H1 (cell line): ENCODE data around the gene MRPL42. TPM values are rescaled to one million over a fixed set of nuclear protein-coding genes. Genes with fewer than 3 reads are reported as not detected.

Source experiments
- CTCF ChIA-PET: fragments of 300-600 bp; sonication (Branson Sonifier 250); formaldehyde crosslinking; loops from one replicate; lab custom pipeline; 2021; ENCODE audit not compliant: partially characterized antibody; lab: Charles Lee
- POLR2A ChIA-PET: fragments of 300-600 bp; sonication (Branson Sonifier 250); formaldehyde crosslinking; loops from one replicate; lab custom pipeline; 2021; ENCODE audit warnings: inconsistent platforms; ENCODE audit not compliant: partially characterized antibody; lab: Charles Lee
- DNase-seq, 2 experiments: peaks; one replicate each; pipeline versions ENCODE4 v3.0.0 to v3.0.0-alpha.2; 2010 to 2022; ENCODE audit warnings: low spot score in 2 of 2, low read depth in 1 of 2, mixed read lengths in 1 of 2
- FAIRE-seq: peaks from 2 replicates; lab custom pipeline; 2011; peaks lifted over from hg19 to GRCh38; lab: Jason Lieb, UNC
- H2AFZ ChIP-seq: 2 replicates; pipeline ENCODE4 v1.8.1; 2012; ENCODE audit warnings: low read length, inconsistent platforms
- H2AK5ac ChIP-seq: 2 replicates; pipeline ENCODE4 v1.6.1; 2013; ENCODE audit warnings: low read depth, low read length
- H2BK120ac ChIP-seq: replicated peaks from 2 replicates; pipeline ENCODE3; 2013; ENCODE audit warnings: low read depth, low read length, inconsistent platforms
- H2BK12ac ChIP-seq: 2 replicates; pipeline ENCODE4 v1.6.1; 2013; ENCODE audit warnings: low read depth, low read length
- H2BK15ac ChIP-seq: 2 replicates; pipeline ENCODE4 v1.6.1; 2013; ENCODE audit warnings: low read length
- H2BK20ac ChIP-seq: 2 replicates; pipeline ENCODE4 v1.6.1; 2013; ENCODE audit warnings: low read length
- H2BK5ac ChIP-seq: 2 replicates; pipeline ENCODE4 v1.6.1; 2013; ENCODE audit warnings: low read depth, low read length
- H3K14ac ChIP-seq: 2 replicates; pipeline ENCODE4 v1.6.1; 2013; ENCODE audit warnings: inconsistent platforms; ENCODE audit not compliant: insufficient read length
- H3K18ac ChIP-seq: 2 replicates; pipeline ENCODE4 v1.6.1; 2013; ENCODE audit warnings: low read length; ENCODE audit errors: extremely low read depth
- H3K23ac ChIP-seq: 2 replicates; pipeline ENCODE4 v1.6.1; 2013; ENCODE audit warnings: inconsistent platforms; ENCODE audit not compliant: insufficient read length
- H3K23me2 ChIP-seq: 2 replicates; pipeline ENCODE4 v1.6.1; 2013; ENCODE audit warnings: low read depth, low read length
- H3K27ac ChIP-seq: 2 replicates; pipeline ENCODE4 v1.6.1; 2011; ENCODE audit warnings: low read depth, low read length, inconsistent platforms
- H3K27me3 ChIP-seq, 4 experiments: replicated peaks in 1 of 4; 1 replicate in 1 of 4; 2 replicates in 3 of 4; pipeline versions ENCODE4 v1.6.1 to v1.8.1; 2011 to 2013; ENCODE audit warnings: low read length in 3 of 4, mild to moderate bottlenecking in 3 of 4, inconsistent platforms in 2 of 4, mixed read lengths in 2 of 4, moderate library complexity in 1 of 4; ENCODE audit not compliant: control insufficient read depth in 3 of 4, insufficient read depth in 3 of 4; ENCODE audit errors: extremely low read depth in 1 of 4
- H3K36me3 ChIP-seq, 4 experiments: 2 replicates each; pipeline versions ENCODE4 v1.6.1 to v1.8.1; 2011 to 2013; ENCODE audit warnings: mild to moderate bottlenecking in 4 of 4, low read length in 3 of 4, moderate library complexity in 2 of 4, control low read depth in 1 of 4, inconsistent platforms in 1 of 4; ENCODE audit not compliant: insufficient read depth in 4 of 4, control insufficient read depth in 2 of 4
- H3K4ac ChIP-seq: replicated peaks from 2 replicates; pipeline ENCODE3; 2013; ENCODE audit warnings: low read length, low read depth, mixed read lengths, inconsistent platforms; ENCODE audit not compliant: insufficient read length
- H3K4me1 ChIP-seq, 4 experiments: replicated peaks in 1 of 4; 1 replicate in 1 of 4; 2 replicates in 3 of 4; pipeline versions ENCODE4 v1.6.1 to v1.8.1; 2011 to 2013; ENCODE audit warnings: low read length in 3 of 4, inconsistent platforms in 2 of 4, mixed read lengths in 1 of 4; ENCODE audit not compliant: insufficient read depth in 4 of 4, control insufficient read depth in 3 of 4
- H3K4me2 ChIP-seq, 2 experiments: 2 replicates each; pipeline versions ENCODE4 v1.6.1 to v1.8.1; 2011 to 2013; ENCODE audit warnings: low read depth in 2 of 2, low read length in 2 of 2, control low read depth in 1 of 2, inconsistent platforms in 1 of 2, mild to moderate bottlenecking in 1 of 2; ENCODE audit not compliant: insufficient read depth in 1 of 2
- H3K4me3 ChIP-seq, 4 experiments: fragments of 200-600, 300-600 bp in 1 of 4; sonication (generic), shearing (Covaris generic), sonication (Bioruptor Twin) in 1 of 4; 2 replicates each; pipeline versions ENCODE4 v1.5.1 to v1.8.1; 2011 to 2016; ENCODE audit warnings: low read length in 4 of 4, low read depth in 3 of 4, control low read depth in 2 of 4, inconsistent platforms in 2 of 4, mild to moderate bottlenecking in 2 of 4, mixed read lengths in 1 of 4, moderate library complexity in 1 of 4; ENCODE audit not compliant: insufficient read depth in 2 of 4; ENCODE audit errors: extremely low read depth in 1 of 4
- H3K56ac ChIP-seq: replicated peaks from 2 replicates; pipeline ENCODE3; 2013; ENCODE audit warnings: low read depth, mild to moderate bottlenecking, mixed read lengths, low read length, inconsistent platforms; ENCODE audit not compliant: insufficient read length
- H3K79me1 ChIP-seq: 2 replicates; pipeline ENCODE4 v1.6.1; 2013; ENCODE audit warnings: low read depth, low read length, control low read depth
- H3K79me2 ChIP-seq, 2 experiments: 2 replicates each; pipeline versions ENCODE4 v1.6.1 to v1.8.1; 2012 to 2013; ENCODE audit warnings: low read length in 2 of 2, mild to moderate bottlenecking in 2 of 2, inconsistent platforms in 1 of 2; ENCODE audit not compliant: insufficient read depth in 2 of 2, control insufficient read depth in 1 of 2
- H3K9ac ChIP-seq, 4 experiments: replicated peaks in 1 of 4; 1 replicate in 1 of 4; 2 replicates in 3 of 4; pipeline versions ENCODE4 v1.6.1 to v1.8.1; 2011 to 2013; ENCODE audit warnings: low read depth in 3 of 4, low read length in 3 of 4, control low read depth in 2 of 4, mild to moderate bottlenecking in 2 of 4, moderate library complexity in 2 of 4, inconsistent platforms in 1 of 4; ENCODE audit errors: extremely low read depth in 1 of 4
- H3K9me3 ChIP-seq, 2 experiments: 2 replicates each; pipeline versions ENCODE4 v1.6.1 to v1.8.1; 2012 to 2013; ENCODE audit warnings: mild to moderate bottlenecking in 2 of 2, moderate library complexity in 2 of 2, control low read depth in 1 of 2, inconsistent platforms in 1 of 2, low read depth in 1 of 2, low read length in 1 of 2, mixed read lengths in 1 of 2; ENCODE audit not compliant: insufficient read depth in 2 of 2
- H4K20me1 ChIP-seq, 2 experiments: replicated peaks in 1 of 2; 2 replicates each; pipeline versions ENCODE3 to v1.8.1; 2011 to 2013; ENCODE audit warnings: inconsistent platforms in 2 of 2, low read length in 2 of 2, mild to moderate bottlenecking in 1 of 2; ENCODE audit not compliant: insufficient read depth in 2 of 2, control insufficient read depth in 1 of 2
- H4K5ac ChIP-seq: 2 replicates; pipeline ENCODE4 v1.6.1; 2013; ENCODE audit warnings: low read length, low read depth, mixed read lengths, inconsistent platforms; ENCODE audit not compliant: insufficient read length
- H4K8ac ChIP-seq: 2 replicates; pipeline ENCODE4 v1.8.0; 2013; ENCODE audit warnings: mild to moderate bottlenecking, moderate library complexity, low read length, inconsistent platforms; ENCODE audit not compliant: insufficient read depth; ENCODE audit errors: extremely low read depth
- H4K91ac ChIP-seq: replicated peaks from 2 replicates; pipeline ENCODE3; 2013; ENCODE audit warnings: low read length, mixed read lengths, inconsistent platforms; ENCODE audit not compliant: insufficient read length
- BCL11A ChIP-seq, 2 experiments: IDR thresholded peaks; one replicate each; pipeline ENCODE4 v1.6.1; 2011; ENCODE audit warnings: low read depth in 2 of 2, low read length in 2 of 2, mild to moderate bottlenecking in 2 of 2
- CBX5 ChIP-seq: fragments of 300-800, 300-1000 bp; sonication (generic); IDR thresholded peaks from 2 replicates; pipeline ENCODE4 v1.7.1; 2016; ENCODE audit warnings: antibody characterized with exemption, low read length, low read depth
- KDM1A ChIP-seq: fragments of 200-600, 300-600 bp; sonication (generic); IDR thresholded peaks from 2 replicates; pipeline ENCODE4 v1.7.1; 2016; ENCODE audit warnings: mild to moderate bottlenecking, low read length, borderline replicate concordance
- KDM4A ChIP-seq: IDR thresholded peaks from one replicate; pipeline ENCODE4 v1.7.1; 2012; ENCODE audit warnings: low read depth, mild to moderate bottlenecking, moderate library complexity, low read length, inconsistent platforms; ENCODE audit not compliant: severe bottlenecking
- MAFK ChIP-seq: IDR thresholded peaks from 2 replicates; pipeline ENCODE4 v1.6.1; 2012; ENCODE audit warnings: low read depth, mild to moderate bottlenecking, improper control_type of control experiment, low read length
- POU5F1 ChIP-seq: IDR thresholded peaks from 2 replicates; pipeline ENCODE4 v1.6.1; 2011; ENCODE audit warnings: low read depth, mild to moderate bottlenecking, low read length, moderate library complexity
- RFX5 ChIP-seq: IDR thresholded peaks from 2 replicates; pipeline ENCODE4 v1.6.1; 2011; ENCODE audit warnings: low read depth, low read length, improper control_type of control experiment, borderline replicate concordance
- SP1 ChIP-seq: IDR thresholded peaks from 2 replicates; pipeline ENCODE4 v1.6.1; 2011; ENCODE audit warnings: low read depth, low read length
- SP4 ChIP-seq: IDR thresholded peaks from 2 replicates; pipeline ENCODE4 v1.6.1; 2012; ENCODE audit warnings: low read length, inconsistent platforms
- SRF ChIP-seq: IDR thresholded peaks from 2 replicates; pipeline ENCODE4 v1.6.1; 2011; ENCODE audit warnings: mild to moderate bottlenecking, low read depth, low read length, moderate library complexity
- WGBS, 2 experiments: shearing (Covaris generic) in 1 of 2; methylation state at CpG; one replicate each; pipeline versions ENCODE4 v1.1.6 to v1.1.7; 2013 to 2015; ENCODE audit warnings: low lambda C conversion rate in 2 of 2, mixed read lengths in 2 of 2, inconsistent platforms in 1 of 2, low coverage in 1 of 2, missing lambda C conversion rate in 1 of 2; ENCODE audit not compliant: insufficient replicate concordance in 2 of 2, insufficient coverage in 1 of 2, insufficient read length in 1 of 2; ENCODE audit errors: extremely low coverage in 1 of 2, missing lambda C conversion rate in 1 of 2; 5-methylcytosine and 5-hydroxymethylcytosine counted together
- polyA plus RNA-seq, 7 experiments: library from polyadenylated mRNA; depleted of rRNA in 3 of 7; stranded (reverse) in 5 of 7; unstranded in 2 of 7; fragments of >200 nt in 5 of 7; fragments of 200-250 nt in 2 of 7; gene quantifications; 1 replicate in 5 of 7; 2 replicates in 1 of 7; 4 replicates in 1 of 7; pipeline versions ENCODE4 v1.2.1 to v1.2.3, GENCODE V29; 2011 to 2013; ENCODE audit warnings: missing spikeins in 2 of 7, mixed read lengths in 2 of 7
- total RNA-seq: library from RNA; stranded (reverse); fragmentation: NEBNext Ultra II Directional; extraction: Animal tissue kit (Norgen Biotek cat#: 25700); gene quantifications from 2 replicates; pipeline ENCODE4 v1.2.1, GENCODE V29; 2021

MRPL42 gene
- total and polyA plus RNA-seq, 2 of the 8 experiments (the other 6 are each of a cell fraction or from before 2014, with no cell fraction given): 110 to 176 TPM

DNA sequence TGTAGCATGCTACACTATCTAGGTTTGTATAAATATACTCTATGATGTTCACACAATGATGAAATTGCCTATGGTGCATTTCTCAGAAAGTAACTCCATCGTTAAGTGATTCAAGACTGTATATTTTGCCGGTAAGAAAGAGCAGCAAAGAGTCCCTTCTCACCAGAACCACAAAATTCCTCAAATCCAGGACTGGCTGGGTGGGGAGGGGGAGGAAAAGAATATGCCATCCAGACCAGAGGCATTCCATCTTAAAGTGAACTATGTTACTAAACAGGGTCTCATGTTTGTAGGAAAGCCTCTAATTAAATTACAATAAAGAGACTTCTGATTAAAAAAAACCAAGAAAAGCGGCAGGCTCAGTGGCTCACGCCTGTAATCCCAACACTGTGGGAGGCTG is 37.0 kb upstream of the MRPL42 start:
- Histone ChIP-seq H2AFZ (no peak overlapping the region), H3K23ac (no peak overlapping the region), H2BK15ac (no peak overlapping the region), H2BK120ac (no peak overlapping the region), H3K18ac (no peak overlapping the region), H3K9me3 (no peaks in the 10 kb centered on the region), H3K36me3 (no peaks in the 10 kb centered on the region), H2BK12ac (no peak overlapping the region), H3K23me2 (no peaks in the 10 kb centered on the region), H3K4me3 (no peak overlapping the region)
- WGBS, 2 experiments: 95% methylated on average over 4 of the region's 4 CpGs; no CpG with 5 or more reads in 1 of the 2 experiments
- CTCF ChIA-PET: interaction anchor here (0.9 to 1.6 kb wide), 2 partner anchors 10 to 11 kb away, joined by 3 to 11 read pairs; no protein-coding TSS in a partner anchor
- FAIRE-seq: no peak
- TF ChIP-seq SRF (no peak), SP1 (no peak), KDM1A (no peak), RFX5 (no peak), SP4 (no peak), BCL11A (IDR thresholded peaks at IDR 0.05; ENCODE audit: low read depth in 2 of 2, low read length in 2 of 2) (no peak), MAFK (no peak), KDM4A (no peak), POU5F1 (no peak), CBX5 (no peak)
- TF ChIP-seq, all 59 proteins: peak for 0
- POLR2A ChIA-PET: no interaction called here
- no peak overlapping the region for H3K4me2 ChIP-seq
- H4K8ac ChIP-seq: no peak overlapping the region
- H4K20me1 ChIP-seq: peaks cover 19 to 20% of the 10 kb centered on the region in 2 experiments
- no peak overlapping the region for H3K9ac ChIP-seq
- no peak overlapping the region for H3K27ac ChIP-seq
- no peak overlapping the region for H4K91ac ChIP-seq
- no peak for DNase-seq
- no peak overlapping the region for H2BK20ac ChIP-seq
- H3K79me2 ChIP-seq: peaks cover 62 to 98% of the 10 kb centered on the region in 2 experiments
- no peak overlapping the region for H2AK5ac ChIP-seq
- peaks cover 4% of the 10 kb centered on the region for H3K79me1 ChIP-seq
- H3K14ac ChIP-seq: no peak overlapping the region
- no peak overlapping the region for H3K4ac ChIP-seq
- H3K27me3 ChIP-seq: no peaks in the 10 kb centered on the region
- no peak overlapping the region for H4K5ac ChIP-seq
- H3K56ac ChIP-seq: no peak overlapping the region
- H3K4me1 ChIP-seq: peaks cover 0 to 2% (median 0%) of the 10 kb centered on the region in 4 experiments; a peak in 2 of 7 replicates
- no peak overlapping the region for H2BK5ac ChIP-seq
